GM06990 (cell line): Measurements from ENCODE around the gene MMD2.

ENCODE experiments used
- DNase-seq: peaks from one replicate; pipeline ENCODE4 v3.0.0-alpha.2; 2011; ENCODE audit not compliant: insufficient read length; ENCODE audit errors: extremely low read depth
- H3K27me3 ChIP-seq: replicated peaks from 2 replicates; pipeline ENCODE4 v1.6.0; 2011; ENCODE audit warnings: low read length; ENCODE audit not compliant: control insufficient read depth, insufficient read depth
- H3K36me3 ChIP-seq: 2 replicates; pipeline ENCODE4 v1.5.1; 2011; ENCODE audit warnings: low read length; ENCODE audit not compliant: control insufficient read depth, insufficient read depth
- H3K4me3 ChIP-seq: replicated peaks from 2 replicates; pipeline ENCODE4 v1.5.1; 2011; ENCODE audit warnings: low read depth, mild to moderate bottlenecking, control low read depth, low read length
- TF ChIP-seq, protein P1 (sequence below): IDR thresholded peaks from 2 replicates; pipeline ENCODE4 v1.5.1; 2011; ENCODE audit warnings: low read length, control low read depth, mild to moderate bottlenecking, inconsistent platforms; ENCODE audit not compliant: insufficient read depth, poor library complexity, severe bottlenecking

Gene MMD2

DNA sequence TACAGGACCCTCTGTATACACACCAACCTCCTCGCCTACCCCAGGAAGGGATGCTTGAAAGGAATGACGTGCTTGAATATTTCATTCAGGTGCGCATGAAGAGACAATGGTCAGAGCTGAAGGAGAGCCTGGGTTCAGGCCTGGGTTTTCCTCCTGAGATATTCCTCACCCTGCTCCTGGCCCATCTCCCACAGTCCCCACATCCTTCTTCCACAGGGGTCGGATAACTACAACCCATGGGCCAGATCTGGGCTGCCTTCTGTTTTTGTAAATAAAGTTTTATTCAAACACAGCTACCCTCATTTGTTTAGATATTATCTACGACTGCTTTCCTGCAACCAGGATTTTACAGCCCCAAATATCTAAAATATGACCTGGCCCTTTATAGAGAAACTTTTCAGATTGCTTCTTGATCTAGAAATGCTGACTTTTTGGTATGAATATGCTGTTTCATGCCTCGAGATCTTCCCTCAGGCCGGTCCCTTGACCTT lies 73.6 kb downstream of the MMD2 start:
- Histone ChIP-seq H3K4me3 (no peak overlapping the region), H3K36me3 (no peaks in the 10 kb centered on the region), H3K27me3 (no peaks in the 10 kb centered on the region)
- TF ChIP-seq, protein P1, sequence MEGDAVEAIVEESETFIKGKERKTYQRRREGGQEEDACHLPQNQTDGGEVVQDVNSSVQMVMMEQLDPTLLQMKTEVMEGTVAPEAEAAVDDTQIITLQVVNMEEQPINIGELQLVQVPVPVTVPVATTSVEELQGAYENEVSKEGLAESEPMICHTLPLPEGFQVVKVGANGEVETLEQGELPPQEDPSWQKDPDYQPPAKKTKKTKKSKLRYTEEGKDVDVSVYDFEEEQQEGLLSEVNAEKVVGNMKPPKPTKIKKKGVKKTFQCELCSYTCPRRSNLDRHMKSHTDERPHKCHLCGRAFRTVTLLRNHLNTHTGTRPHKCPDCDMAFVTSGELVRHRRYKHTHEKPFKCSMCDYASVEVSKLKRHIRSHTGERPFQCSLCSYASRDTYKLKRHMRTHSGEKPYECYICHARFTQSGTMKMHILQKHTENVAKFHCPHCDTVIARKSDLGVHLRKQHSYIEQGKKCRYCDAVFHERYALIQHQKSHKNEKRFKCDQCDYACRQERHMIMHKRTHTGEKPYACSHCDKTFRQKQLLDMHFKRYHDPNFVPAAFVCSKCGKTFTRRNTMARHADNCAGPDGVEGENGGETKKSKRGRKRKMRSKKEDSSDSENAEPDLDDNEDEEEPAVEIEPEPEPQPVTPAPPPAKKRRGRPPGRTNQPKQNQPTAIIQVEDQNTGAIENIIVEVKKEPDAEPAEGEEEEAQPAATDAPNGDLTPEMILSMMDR = no peak
- DNase-seq = no peak

DNA sequence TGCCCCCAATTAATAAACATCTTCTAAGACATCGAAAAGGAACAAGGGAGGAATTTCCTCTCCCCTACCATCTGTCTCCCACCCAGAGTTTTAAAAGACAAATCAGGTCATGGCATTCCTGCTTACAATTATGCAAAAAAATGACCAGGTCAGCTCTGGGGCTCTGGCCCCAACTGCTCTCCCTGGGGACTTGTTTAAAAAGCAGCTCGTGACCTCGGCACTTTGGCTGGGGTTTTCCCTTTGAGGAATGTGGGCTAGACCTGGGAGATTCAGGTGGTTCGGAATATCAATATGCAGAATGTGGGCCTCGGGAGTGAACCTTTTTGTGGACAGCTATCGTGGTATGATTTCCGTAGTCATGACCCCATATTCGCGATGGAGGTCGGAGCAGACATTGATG lies 74.8 kb downstream of the MMD2 start:
- TF ChIP-seq, protein P1 = no peak
- no peaks in the 10 kb centered on the region; the same call in 1 of the 2 replicates for H3K27me3 ChIP-seq
- DNase-seq = no peak
- H3K4me3 ChIP-seq = no peak overlapping the region
- no peaks in the 10 kb centered on the region for H3K36me3 ChIP-seq

- no peaks in the 10 kb centered on the region for H3K36me3 ChIP-seq
- no peak within 1 kb of the TSS for H3K4me3 ChIP-seq
- DNase-seq = peak; percentile 80
- TF ChIP-seq, protein P1 = peak; percentile 58
- H3K27me3 ChIP-seq = no peaks in the 10 kb centered on the region; the same call in 1 of the 2 replicates
Observed at GRCh38 chr7:4883372-4884144, 75.4 kb downstream of the MMD2 start, which contains the start of gene RADIL. Gene RADIL, minus strand, starts transcription at chr7:4883716. Its CDS starts 5,577 bp downstream, at chr7:4878139.

GRCh38 chr7:4883033-4883371 lies 76.0 kb downstream of the MMD2 start:
- H3K27me3 ChIP-seq = no peaks in the 10 kb centered on the region; the same call in 1 of the 2 replicates
- TF ChIP-seq, protein P1 = no peak
- no peak overlapping the region for H3K4me3 ChIP-seq
- no peaks in the 10 kb centered on the region for H3K36me3 ChIP-seq
- no peak for DNase-seq

DNA sequence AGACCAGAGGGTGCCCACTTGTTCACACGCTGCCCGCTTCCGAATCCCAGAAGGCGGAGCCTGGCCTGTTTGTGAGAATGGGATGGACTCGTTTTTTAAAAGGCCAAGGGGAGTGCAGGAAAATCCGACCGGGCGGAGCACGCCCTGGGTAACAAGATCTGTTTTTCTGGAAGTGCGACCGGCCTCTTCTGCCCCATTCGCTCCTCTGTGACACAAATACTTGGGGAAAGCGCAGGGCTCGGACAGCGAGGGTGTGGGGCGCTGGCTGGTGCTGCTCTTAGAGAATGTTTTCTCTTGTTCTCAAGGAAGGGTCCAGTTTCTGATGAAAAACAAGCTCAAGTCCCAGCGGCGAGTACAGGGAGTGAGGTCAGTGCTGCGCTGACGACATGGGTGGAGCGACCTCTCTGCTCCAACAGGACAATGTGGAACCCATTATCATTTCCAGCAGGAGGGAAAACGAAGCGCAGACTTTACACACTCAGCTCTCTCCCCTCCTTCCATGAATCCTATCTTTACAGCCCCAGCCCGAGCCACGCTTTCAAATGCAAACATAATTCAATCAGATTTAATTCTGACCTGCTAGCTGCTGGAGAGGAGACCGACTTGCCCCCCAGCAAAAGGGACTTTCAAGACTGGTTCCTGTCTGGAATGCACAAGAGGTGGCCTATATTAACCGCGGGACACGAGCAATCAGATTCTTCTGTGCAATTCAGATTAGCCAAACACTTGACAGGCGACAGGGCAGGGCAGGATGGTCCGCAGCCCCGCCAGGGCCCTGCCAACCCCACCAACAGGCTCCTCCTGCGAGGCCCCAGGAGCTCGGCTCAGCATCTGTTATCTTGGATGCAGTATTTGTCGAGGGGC lies 76.6 kb downstream of the MMD2 start:
- Histone ChIP-seq H3K27me3 (no peaks in the 10 kb centered on the region; the same call in 1 of the 2 replicates), H3K36me3 (no peaks in the 10 kb centered on the region), H3K4me3 (no peak overlapping the region)
- no peak for DNase-seq
- TF ChIP-seq, protein P1 = no peak
